Measurements from ENCODE around the gene MPRIP.

Gene MPRIP

DNA sequence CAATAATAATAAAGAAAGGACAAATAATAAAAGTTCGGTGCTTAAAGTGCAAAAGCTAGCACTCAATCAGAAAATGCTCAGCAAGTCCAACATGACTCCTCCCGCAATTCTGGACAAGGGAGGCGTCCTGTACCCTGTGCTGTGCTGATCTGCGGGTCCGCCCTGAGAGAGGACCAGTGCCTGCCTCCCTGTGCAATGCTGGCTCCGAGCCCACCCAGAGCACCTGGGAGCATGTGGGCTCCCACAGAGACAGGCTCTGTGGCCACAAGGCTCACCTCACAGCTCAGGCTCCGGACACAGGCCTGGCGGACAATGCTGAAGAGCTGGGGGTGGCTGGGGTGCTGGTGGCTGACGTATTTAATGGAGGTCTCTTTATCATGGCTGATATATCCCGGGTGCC, 183.6 kb downstream of the MPRIP start:
- no peak overlapping the region for H4K91ac ChIP-seq (ENCODE audit: low read depth, low read length)
- no peak overlapping the region for H3K27ac ChIP-seq (ENCODE audit: low read depth, low read length)
- H3K4me3 ChIP-seq (ENCODE audit: low read depth, low read length) = no peak overlapping the region
- no peak overlapping the region for H4K12ac ChIP-seq (ENCODE audit: low read depth, low read length)
- no peaks in the 10 kb centered on the region for H3K9me3 ChIP-seq (ENCODE audit: insufficient read depth, low read depth, low read length)
- H3K79me1 ChIP-seq (ENCODE audit: low read length) = no peaks in the 10 kb centered on the region
- H3K4me2 ChIP-seq (ENCODE audit: low read length) = no peak overlapping the region
- H2AK5ac ChIP-seq (ENCODE audit: low read length) = no peak overlapping the region
- no peak overlapping the region for H2AFZ ChIP-seq (ENCODE audit: insufficient read depth, low read length, poor library complexity)
- H4K8ac ChIP-seq (ENCODE audit: low read depth, low read length) = no peak overlapping the region
- H2BK120ac ChIP-seq (ENCODE audit: insufficient read depth, low read length, poor library complexity) = no peak overlapping the region
- H3K4ac ChIP-seq (ENCODE audit: low read depth, low read length) = no peak overlapping the region
- H3K14ac ChIP-seq (ENCODE audit: low read length) = no peak overlapping the region
- no peaks in the 10 kb centered on the region for H3K79me2 ChIP-seq (ENCODE audit: control insufficient read depth, insufficient read depth, low read length, poor library complexity)
- DNase-seq = no peak
- no peaks in the 10 kb centered on the region for H3K4me1 ChIP-seq (ENCODE audit: control insufficient read depth in 1 of 2, insufficient read depth in 2 of 2, low read length in 2 of 2)
- WGBS (ENCODE audit: extremely low coverage, insufficient coverage, insufficient read length) = no CpG with 5 or more reads among the region's 10 CpGs
- H3K9ac ChIP-seq (ENCODE audit: low read length) = no peak overlapping the region
- no peak overlapping the region for H3K23ac ChIP-seq (ENCODE audit: low read length)
- H2BK12ac ChIP-seq (ENCODE audit: low read length) = no peak overlapping the region
- H2BK5ac ChIP-seq (ENCODE audit: low read depth, low read length, poor library complexity) = no peak overlapping the region
- no peaks in the 10 kb centered on the region for H3K27me3 ChIP-seq (ENCODE audit: insufficient read depth, low read length)
- peaks cover 93 to 96% of the 10 kb centered on the region in 2 experiments for H3K36me3 ChIP-seq (ENCODE audit: control insufficient read depth in 1 of 2, insufficient read depth in 2 of 2, low read length in 2 of 2)
- no peak overlapping the region for H3K18ac ChIP-seq (ENCODE audit: low read length)

DNA sequence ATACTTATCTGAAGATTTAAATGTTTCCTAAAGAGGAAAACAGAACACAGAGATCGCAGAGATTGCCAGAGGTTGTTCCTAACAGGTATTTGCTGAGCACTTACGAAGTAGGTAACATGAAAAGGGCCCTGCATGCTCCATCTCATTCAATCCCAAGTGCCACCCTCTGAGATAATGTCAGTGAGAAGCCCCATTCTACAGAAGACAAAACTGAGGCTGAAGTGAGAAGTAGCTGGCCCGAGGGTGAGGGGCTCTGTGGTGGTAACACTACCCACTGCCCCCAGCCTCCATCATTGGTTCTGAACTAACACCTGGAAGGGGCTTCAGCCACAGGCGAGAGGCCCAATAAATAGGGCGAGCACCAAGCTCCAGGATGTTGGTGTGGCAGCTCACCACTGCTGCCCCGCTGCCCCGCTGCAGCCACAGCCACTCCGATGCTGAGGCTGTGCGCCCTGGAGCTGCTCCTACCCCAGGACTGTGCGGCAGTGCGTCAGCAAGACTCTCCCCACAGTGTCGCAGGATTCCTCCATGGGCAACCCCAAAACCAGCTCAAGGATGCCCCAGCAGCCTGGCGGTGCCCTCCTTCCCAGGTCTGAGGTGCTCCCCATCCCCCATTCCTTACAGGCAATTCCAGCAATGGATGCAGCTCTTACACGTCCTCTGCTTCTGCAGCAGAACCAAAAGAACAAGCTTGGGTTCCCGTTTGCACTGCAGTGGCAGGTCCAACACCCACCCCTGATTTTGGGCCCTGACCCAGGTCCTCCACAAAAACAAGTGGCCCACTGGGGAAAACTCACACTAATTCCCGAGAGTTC, 184.4 kb downstream of the MPRIP start:
- H3K9ac ChIP-seq (ENCODE audit: low read length) = no peak overlapping the region
- no peaks in the 10 kb centered on the region for H3K9me3 ChIP-seq (ENCODE audit: insufficient read depth, low read depth, low read length)

DNA sequence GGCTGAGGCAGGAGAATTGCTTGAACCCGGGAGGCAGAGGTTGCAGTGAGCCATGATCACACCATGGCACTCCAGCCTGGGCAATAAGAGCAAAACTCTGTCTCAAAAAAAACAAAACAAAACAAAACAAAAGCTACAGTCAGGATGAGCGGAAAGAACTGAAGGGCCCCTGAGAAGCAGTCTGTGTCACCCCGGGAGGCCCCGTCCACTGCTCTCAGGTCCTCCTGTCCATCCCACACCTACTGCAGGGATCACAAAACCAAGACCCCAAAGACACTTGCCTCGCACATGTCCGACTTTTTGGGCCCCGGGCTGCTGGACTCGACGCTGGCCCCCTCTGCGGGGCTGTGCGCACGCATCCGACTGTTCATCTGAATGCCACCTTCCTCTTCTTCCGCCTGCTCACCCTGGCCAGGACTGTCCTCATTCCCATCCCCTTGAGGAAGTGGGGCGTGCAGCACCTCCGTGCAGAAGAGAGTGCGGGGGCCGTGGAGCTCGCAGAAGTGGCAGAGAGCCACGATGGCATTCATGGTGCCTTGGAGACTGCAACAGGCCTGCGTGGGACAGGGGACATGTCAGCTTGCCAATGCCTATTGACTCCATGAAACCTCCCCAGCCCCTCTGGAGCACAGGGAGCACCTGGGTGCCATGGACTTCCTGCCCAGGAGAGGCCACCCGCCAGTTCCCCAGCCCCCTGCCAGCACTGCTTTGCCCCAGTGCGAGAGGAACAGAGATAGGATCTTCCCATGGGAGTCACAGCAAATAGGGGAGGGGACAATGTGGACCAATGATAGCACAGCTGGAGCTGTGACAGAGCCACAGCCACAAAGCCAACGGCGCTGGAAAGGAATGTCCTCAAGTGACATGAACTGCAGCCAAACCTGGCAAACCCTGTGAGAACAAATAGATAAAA, 185.6 kb downstream of the MPRIP start:
- Histone ChIP-seq H3K27me3 (ENCODE audit: insufficient read depth, low read length) (no peaks in the 10 kb centered on the region), H3K18ac (ENCODE audit: low read length) (no peak overlapping the region), H3K36me3 (ENCODE audit: control insufficient read depth in 1 of 2, insufficient read depth in 2 of 2, low read length in 2 of 2) (peaks cover 92 to 97% of the 10 kb centered on the region in 2 experiments), H3K9me3 (ENCODE audit: insufficient read depth, low read depth, low read length) (no peaks in the 10 kb centered on the region), H3K14ac (ENCODE audit: low read length) (no peak overlapping the region), H2BK5ac (ENCODE audit: low read depth, low read length, poor library complexity) (no peak overlapping the region), H3K4me2 (ENCODE audit: low read length) (no peak overlapping the region), H3K27ac (ENCODE audit: low read depth, low read length) (no peak overlapping the region), H3K4me3 (ENCODE audit: low read depth, low read length) (no peak overlapping the region), H3K9ac (ENCODE audit: low read length) (no peak overlapping the region), H2BK12ac (ENCODE audit: low read length) (no peak overlapping the region), H4K12ac (ENCODE audit: low read depth, low read length) (no peak overlapping the region), H3K79me1 (ENCODE audit: low read length) (no peaks in the 10 kb centered on the region), H2AK5ac (ENCODE audit: low read length) (no peak overlapping the region), H3K79me2 (ENCODE audit: control insufficient read depth, insufficient read depth, low read length, poor library complexity) (no peaks in the 10 kb centered on the region), H3K4me1 (ENCODE audit: control insufficient read depth in 1 of 2, insufficient read depth in 2 of 2, low read length in 2 of 2) (no peaks in the 10 kb centered on the region), H3K4ac (ENCODE audit: low read depth, low read length) (no peak overlapping the region), H4K8ac (ENCODE audit: low read depth, low read length) (no peak overlapping the region), H4K91ac (ENCODE audit: low read depth, low read length) (no peak overlapping the region), H2AFZ (ENCODE audit: insufficient read depth, low read length, poor library complexity) (no peak overlapping the region), H3K23ac (ENCODE audit: low read length) (no peak overlapping the region), H2BK120ac (ENCODE audit: insufficient read depth, low read length, poor library complexity) (no peak overlapping the region)
- WGBS (ENCODE audit: extremely low coverage, insufficient coverage, insufficient read length) = no CpG with 5 or more reads among the region's 25 CpGs
- DNase-seq = no peak

More for the DNA sequence above, 184.4 kb downstream of the MPRIP start:
- DNase-seq = no peak
- Histone ChIP-seq H3K4me1 (ENCODE audit: control insufficient read depth in 1 of 2, insufficient read depth in 2 of 2, low read length in 2 of 2) (no peaks in the 10 kb centered on the region), H4K12ac (ENCODE audit: low read depth, low read length) (no peak overlapping the region), H3K27me3 (ENCODE audit: insufficient read depth, low read length) (no peaks in the 10 kb centered on the region), H3K4ac (ENCODE audit: low read depth, low read length) (no peak overlapping the region), H3K18ac (ENCODE audit: low read length) (no peak overlapping the region), H3K79me1 (ENCODE audit: low read length) (no peaks in the 10 kb centered on the region), H2BK120ac (ENCODE audit: insufficient read depth, low read length, poor library complexity) (no peak overlapping the region), H2BK5ac (ENCODE audit: low read depth, low read length, poor library complexity) (no peak overlapping the region), H2BK12ac (ENCODE audit: low read length) (no peak overlapping the region), H4K8ac (ENCODE audit: low read depth, low read length) (no peak overlapping the region), H3K23ac (ENCODE audit: low read length) (no peak overlapping the region), H3K14ac (ENCODE audit: low read length) (no peak overlapping the region), H3K4me2 (ENCODE audit: low read length) (no peak overlapping the region), H3K36me3 (ENCODE audit: control insufficient read depth in 1 of 2, insufficient read depth in 2 of 2, low read length in 2 of 2) (peaks cover 91 to 96% of the 10 kb centered on the region in 2 experiments), H3K4me3 (ENCODE audit: low read depth, low read length) (no peak overlapping the region), H4K91ac (ENCODE audit: low read depth, low read length) (no peak overlapping the region), H2AK5ac (ENCODE audit: low read length) (no peak overlapping the region), H3K79me2 (ENCODE audit: control insufficient read depth, insufficient read depth, low read length, poor library complexity) (no peaks in the 10 kb centered on the region), H3K27ac (ENCODE audit: low read depth, low read length) (no peak overlapping the region), H2AFZ (ENCODE audit: insufficient read depth, low read length, poor library complexity) (no peak overlapping the region)
- WGBS (ENCODE audit: extremely low coverage, insufficient coverage, insufficient read length) = no CpG with 5 or more reads among the region's 16 CpGs

DNA sequence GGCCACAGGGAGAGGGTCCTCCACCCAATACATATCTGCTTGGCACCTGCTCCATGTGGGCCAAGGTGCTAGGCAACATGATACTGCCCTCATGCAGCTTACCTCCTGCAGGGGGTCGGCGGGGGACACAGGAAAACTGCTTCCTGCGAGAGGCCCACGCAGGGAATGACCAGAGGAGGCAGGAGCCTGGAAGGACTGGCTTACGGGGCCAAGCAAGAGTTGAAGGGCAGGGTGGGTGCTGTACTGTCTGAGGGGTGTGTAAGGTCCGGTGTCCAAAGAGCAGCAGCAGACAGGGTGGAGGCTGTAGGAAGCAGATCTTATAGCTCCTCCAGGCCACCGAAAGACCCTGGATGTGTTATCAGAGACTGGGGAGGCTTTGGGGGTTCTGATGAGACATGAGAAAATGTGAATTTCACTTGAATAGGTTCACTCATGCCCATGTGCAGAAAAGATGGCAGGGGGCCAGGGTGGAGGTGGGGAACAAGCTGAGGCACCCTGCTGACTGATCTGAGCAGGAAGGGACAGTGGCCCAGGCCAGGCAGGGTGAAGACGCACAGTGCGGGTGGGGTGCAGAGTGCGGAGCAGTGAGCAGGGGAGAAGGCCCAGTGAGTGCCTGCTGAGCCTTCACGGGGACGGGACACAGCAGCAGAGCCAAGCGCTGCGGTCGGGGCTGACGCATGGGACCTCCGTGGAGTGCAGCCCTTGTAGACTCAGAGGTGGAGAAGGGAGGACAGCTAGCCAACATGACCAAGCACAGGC, 186.4 kb downstream of the MPRIP start:
- H3K23ac ChIP-seq (ENCODE audit: low read length) = no peak overlapping the region
- no peaks in the 10 kb centered on the region for H3K79me1 ChIP-seq (ENCODE audit: low read length)
- no peak overlapping the region for H2AFZ ChIP-seq (ENCODE audit: insufficient read depth, low read length, poor library complexity)
- no peak overlapping the region for H3K4me2 ChIP-seq (ENCODE audit: low read length)
- no peak overlapping the region for H2BK12ac ChIP-seq (ENCODE audit: low read length)
- no peaks in the 10 kb centered on the region for H3K27me3 ChIP-seq (ENCODE audit: insufficient read depth, low read length)
- H3K14ac ChIP-seq (ENCODE audit: low read length) = no peak overlapping the region
- H2BK120ac ChIP-seq (ENCODE audit: insufficient read depth, low read length, poor library complexity) = no peak overlapping the region
- no peak overlapping the region for H2BK5ac ChIP-seq (ENCODE audit: low read depth, low read length, poor library complexity)
- no peak for DNase-seq
- peak overlapping the region; percentile 30 for H3K18ac ChIP-seq (ENCODE audit: low read length)
- no peak overlapping the region for H4K12ac ChIP-seq (ENCODE audit: low read depth, low read length)
- no peaks in the 10 kb centered on the region for H3K4me1 ChIP-seq (ENCODE audit: control insufficient read depth in 1 of 2, insufficient read depth in 2 of 2, low read length in 2 of 2)
- H2AK5ac ChIP-seq (ENCODE audit: low read length) = no peak overlapping the region
- H3K4ac ChIP-seq (ENCODE audit: low read depth, low read length) = no peak overlapping the region
- peaks cover 85 to 89% of the 10 kb centered on the region in 2 experiments for H3K36me3 ChIP-seq (ENCODE audit: control insufficient read depth in 1 of 2, insufficient read depth in 2 of 2, low read length in 2 of 2)
- WGBS (ENCODE audit: extremely low coverage, insufficient coverage, insufficient read length) = no CpG with 5 or more reads among the region's 17 CpGs
- H3K9ac ChIP-seq (ENCODE audit: low read length) = no peak overlapping the region
- H3K27ac ChIP-seq (ENCODE audit: low read depth, low read length) = no peak overlapping the region
- H3K79me2 ChIP-seq (ENCODE audit: control insufficient read depth, insufficient read depth, low read length, poor library complexity) = no peaks in the 10 kb centered on the region
- H4K91ac ChIP-seq (ENCODE audit: low read depth, low read length) = no peak overlapping the region
- H3K9me3 ChIP-seq (ENCODE audit: insufficient read depth, low read depth, low read length) = no peaks in the 10 kb centered on the region
- H3K4me3 ChIP-seq (ENCODE audit: low read depth, low read length) = no peak overlapping the region
- no peak overlapping the region for H4K8ac ChIP-seq (ENCODE audit: low read depth, low read length)

All from trophoblast cell (in vitro differentiated cells and primary cell).